Measurements from ENCODE around the gene RHCE.
A peak's percentile ranks its signal among the peaks of the same experiment; 100 is the strongest.

The RHCE gene

DNA sequence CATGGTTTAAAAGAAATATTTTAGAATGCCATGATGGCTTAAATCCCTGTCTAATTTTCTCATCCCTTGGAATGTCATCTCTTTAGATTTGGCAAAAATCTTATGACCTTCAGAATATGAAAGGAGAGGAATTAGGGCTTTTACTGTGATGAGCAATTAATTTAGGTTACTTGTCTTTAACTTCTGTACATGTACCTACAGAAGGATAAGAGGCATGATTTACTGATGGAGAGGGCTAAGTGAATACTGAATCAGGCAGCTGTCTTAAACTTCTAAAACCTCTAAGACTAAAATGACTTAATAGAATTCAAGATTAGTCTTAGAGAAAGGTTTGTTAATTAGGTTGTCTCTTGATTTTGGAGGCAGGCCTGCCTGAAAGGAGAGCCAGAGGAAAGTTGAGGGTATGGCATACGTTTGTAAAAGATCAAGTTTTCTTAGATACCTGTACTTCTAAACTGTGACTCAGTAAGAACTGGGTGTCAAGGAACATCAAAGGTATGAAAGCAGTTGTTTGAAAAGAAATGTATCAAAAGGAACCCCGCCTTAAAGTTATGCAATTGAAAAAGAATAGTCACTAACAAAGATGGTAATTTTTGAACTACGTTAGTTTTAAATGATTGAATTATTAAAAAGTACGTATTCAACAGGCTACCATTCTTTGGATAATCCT, 22.5 kb upstream of the RHCE start:
- Mint-ChIP-seq H3K4me3 (no peak overlapping the region), H3K27ac (no peak overlapping the region), H3K9me3 (no peaks in the 10 kb centered on the region), H3K4me1 (peaks cover 43% of the 10 kb centered on the region), H3K36me3 (peaks cover 6% of the 10 kb centered on the region), H3K27me3 (no peaks in the 10 kb centered on the region)
- ATAC-seq = no peak

DNA sequence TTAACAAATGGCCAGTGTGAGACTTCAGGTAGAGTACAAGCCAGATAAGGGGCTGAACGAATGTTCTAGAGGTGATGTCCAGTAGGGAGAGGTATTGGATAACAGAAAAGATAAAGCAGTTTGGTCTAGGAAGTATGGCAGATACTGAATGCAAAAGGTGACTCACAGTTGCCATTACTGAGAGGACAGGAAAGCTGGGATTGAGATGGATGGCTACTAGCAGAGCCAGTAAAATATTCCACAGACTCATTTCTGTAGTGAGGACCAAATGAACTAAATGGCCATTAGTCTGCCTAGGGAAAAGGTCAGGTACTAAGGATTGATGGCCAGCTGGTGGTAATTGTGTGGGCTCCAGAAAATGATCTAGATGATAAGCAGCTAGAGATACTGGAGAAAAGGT, 21.6 kb upstream of the RHCE start:
- no peak overlapping the region for H3K4me3 Mint-ChIP-seq

DNA sequence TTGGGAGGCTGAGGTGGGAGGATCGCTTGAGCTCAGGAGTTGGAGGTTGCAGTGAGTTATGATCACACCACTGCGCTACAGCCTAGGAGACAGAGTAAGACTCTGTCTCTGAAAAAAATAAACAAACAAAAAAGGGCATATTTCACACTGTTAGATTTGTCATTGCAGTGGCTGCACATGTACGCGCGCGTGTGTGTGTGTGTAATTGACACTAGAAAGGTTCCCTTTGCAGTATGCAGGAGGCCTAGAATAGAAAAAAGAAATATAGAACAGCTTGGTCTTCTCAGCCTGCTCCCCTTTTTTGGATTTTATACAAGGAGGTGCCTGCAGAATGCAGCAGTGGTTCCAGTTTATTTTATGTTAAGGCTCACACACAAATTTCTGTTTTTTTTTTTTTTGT, 18.7 kb upstream of the RHCE start:
- Mint-ChIP-seq H3K4me3 (no peak overlapping the region), H3K9me3 (no peaks in the 10 kb centered on the region), H3K27me3 (no peaks in the 10 kb centered on the region), H3K36me3 (no peaks in the 10 kb centered on the region), H3K4me1 (peaks cover 59% of the 10 kb centered on the region), H3K27ac (no peak overlapping the region)
- no peak for ATAC-seq

More for the DNA sequence above, 21.6 kb upstream of the RHCE start:
- Mint-ChIP-seq H3K27ac (no peak overlapping the region), H3K4me1 (peaks cover 41% of the 10 kb centered on the region), H3K36me3 (peaks cover 4% of the 10 kb centered on the region), H3K9me3 (no peaks in the 10 kb centered on the region), H3K27me3 (no peaks in the 10 kb centered on the region)
- no peak for ATAC-seq

DNA sequence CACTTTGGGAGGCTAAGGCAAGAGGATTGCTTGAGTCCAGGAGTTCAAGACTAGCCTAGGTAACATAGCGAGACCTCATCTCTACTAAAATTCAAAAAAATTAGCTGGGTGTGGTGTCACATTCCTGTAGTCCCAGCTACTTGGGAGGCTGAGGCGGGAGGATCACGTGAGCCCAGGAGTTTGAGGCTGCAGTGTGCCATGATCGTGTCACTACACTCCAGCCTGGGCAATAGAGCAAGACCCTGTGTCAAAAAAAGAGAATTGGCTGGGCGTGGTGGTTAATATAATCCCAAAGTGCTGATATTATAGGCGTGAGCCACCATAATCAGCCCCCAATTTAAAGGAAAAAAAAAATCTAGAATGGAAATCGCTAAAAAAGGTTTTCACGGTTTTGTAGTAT, 17.0 kb upstream of the RHCE start:
- Mint-ChIP-seq H3K4me1 (peaks cover 68% of the 10 kb centered on the region), H3K27ac (no peak overlapping the region), H3K4me3 (no peak overlapping the region), H3K27me3 (no peaks in the 10 kb centered on the region), H3K36me3 (no peaks in the 10 kb centered on the region), H3K9me3 (no peaks in the 10 kb centered on the region)
- ATAC-seq = no peak

DNA sequence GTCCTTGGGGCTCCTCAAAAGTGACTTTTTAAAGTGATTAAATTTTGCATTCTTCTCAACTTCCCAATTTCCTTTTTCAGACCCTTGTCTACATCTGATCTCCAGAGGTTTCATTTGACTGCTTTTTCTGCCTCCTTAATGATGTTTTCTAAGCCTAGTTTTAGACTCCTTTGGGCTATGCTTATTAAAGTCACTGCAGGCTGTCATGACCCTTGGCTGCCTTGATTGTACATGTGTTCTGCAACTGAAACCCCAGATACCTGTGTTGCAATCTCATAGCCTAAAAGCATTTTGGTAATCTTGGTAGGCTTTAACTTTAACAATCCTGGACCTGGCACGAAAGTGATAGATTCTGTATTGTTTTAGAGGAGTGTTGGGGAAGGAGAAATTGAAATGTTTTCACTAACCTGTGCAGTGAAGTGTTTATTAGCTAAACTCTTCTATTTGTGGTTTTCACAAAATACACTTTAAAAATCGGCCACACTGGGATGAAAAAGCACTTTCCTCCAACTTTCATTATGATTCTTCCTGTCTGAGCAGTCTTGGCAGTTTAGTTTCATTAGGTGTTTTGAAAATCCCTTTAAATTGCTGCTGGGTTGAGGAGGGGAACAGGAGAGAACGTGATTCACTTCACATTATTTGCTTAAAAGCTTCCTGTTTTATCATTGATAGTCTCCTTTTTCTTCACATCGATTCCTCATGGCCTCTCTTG, 14.9 kb upstream of the RHCE start:
- Mint-ChIP-seq H3K27me3 (no peaks in the 10 kb centered on the region), H3K9me3 (no peaks in the 10 kb centered on the region), H3K27ac (peak overlapping the region; percentile 54), H3K4me3 (peak overlapping the region; percentile 32), H3K36me3 (no peaks in the 10 kb centered on the region), H3K4me1 (peaks cover 62% of the 10 kb centered on the region)
- no peak for ATAC-seq

DNA sequence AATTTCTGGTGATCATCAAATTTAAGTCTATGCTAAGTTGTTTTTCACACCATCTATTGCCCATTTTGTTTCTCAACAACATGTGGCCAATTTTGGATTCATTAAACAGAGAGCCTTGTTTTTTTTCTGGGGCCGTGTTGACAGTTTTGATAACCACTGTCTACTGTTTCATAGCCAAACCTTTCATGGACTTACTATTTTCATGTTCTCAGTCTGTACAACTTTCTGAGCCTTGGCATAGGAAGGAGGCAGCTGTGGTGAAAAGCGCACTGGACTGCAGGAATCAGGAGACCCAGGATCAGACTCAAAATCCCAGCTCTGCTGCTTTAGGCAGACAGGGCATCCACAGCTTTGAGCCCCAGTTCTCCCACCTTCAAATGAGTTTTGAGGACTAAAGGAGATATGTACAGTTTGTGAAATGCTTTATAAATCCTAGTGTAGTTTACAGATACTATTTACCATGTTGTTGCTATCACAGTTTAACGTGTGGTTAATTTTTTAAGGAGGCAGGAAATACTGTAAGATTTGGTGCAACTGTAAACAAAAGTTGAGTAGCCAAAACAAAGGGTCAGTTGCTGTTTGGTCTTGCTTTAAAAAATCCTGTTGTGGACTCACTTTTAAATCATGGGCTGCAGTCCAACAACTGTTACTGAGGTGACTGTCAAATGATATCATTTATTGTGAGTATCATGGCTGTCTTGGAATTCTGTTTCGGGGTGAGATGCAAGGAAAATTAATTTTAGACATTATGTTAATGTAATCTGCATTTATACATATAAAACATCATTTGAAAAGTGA, 13.0 kb upstream of the RHCE start:
- no peaks in the 10 kb centered on the region for H3K9me3 Mint-ChIP-seq
- H3K4me3 Mint-ChIP-seq = no peak overlapping the region
- H3K4me1 Mint-ChIP-seq = peaks cover 66% of the 10 kb centered on the region
- H3K27me3 Mint-ChIP-seq = no peaks in the 10 kb centered on the region
- no peak for ATAC-seq
- no peaks in the 10 kb centered on the region for H3K36me3 Mint-ChIP-seq
- peak overlapping the region; percentile 27 for H3K27ac Mint-ChIP-seq

DNA sequence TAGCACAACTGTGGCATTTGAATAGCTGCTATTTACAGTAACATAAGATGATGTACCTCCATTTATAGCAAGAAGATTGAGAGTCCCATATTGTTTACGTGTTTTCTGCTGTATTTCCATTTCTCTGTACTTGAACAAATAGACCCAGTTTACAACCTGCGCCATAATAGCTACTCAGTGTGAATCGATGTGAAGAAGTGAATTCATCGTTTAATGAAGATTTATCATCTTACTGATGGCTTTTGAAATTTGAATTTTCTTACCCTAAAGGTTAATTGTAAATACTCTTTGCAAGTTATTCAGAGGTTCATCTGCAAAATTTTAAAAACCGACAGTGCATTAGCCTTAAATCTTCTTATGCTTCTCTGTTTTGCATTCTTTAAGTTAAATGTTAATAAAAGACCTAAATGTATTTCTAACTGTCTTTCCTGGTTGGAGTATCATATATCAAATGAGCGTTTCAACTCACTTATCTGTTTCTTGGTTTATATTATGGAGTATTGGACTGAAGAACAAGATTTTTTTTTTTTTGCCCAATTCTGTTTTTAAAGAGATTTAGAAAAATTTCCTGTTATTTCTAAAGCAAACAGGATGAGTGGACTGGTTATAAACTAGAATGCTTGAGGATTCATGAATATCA, 12.2 kb upstream of the RHCE start:
- peak overlapping the region; percentile 27 for H3K27ac Mint-ChIP-seq

DNA sequence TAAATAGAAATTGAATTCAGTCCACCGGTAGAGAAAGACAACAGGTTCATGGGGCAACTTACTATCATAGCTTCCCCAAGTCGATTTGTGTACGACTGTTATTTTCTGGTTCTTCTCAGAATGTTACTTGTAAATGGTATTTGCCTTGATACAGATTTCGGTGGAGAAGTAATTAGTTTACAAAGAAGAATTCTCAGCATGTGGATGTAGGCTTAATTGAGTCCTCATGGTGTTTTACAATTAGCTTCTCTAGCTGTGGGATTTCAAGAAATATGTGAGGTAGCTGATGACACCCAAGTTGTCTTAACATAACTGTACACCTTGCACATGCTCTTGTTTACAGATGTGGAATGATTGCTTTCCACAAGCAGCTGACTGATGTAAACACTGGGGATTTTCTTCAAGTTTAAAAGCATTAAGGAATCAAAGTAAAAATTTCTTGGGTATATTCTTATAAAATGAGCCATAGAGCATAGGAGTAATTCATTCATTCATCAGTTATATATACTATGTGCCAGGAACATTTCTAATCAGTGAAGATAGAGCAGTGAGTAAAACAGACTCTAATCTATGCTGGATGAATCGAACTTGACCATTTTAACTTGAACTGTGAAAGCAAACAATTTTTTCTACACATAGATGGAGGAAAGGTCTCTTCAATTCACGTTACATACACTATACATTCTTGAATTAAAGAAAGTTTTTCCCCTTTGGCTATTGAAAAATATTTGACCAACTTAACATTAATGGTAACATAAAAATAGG, 11.5 kb upstream of the RHCE start:
- no peak for ATAC-seq
- Mint-ChIP-seq H3K36me3 (no peaks in the 10 kb centered on the region), H3K4me1 (peaks cover 62% of the 10 kb centered on the region), H3K9me3 (no peaks in the 10 kb centered on the region), H3K27ac (peak overlapping the region; percentile 83), H3K27me3 (no peaks in the 10 kb centered on the region), H3K4me3 (peak overlapping the region; percentile 82)

More for the DNA sequence above, 12.2 kb upstream of the RHCE start:
- ATAC-seq = no peak
- no peaks in the 10 kb centered on the region for H3K9me3 Mint-ChIP-seq
- no peaks in the 10 kb centered on the region for H3K36me3 Mint-ChIP-seq
- H3K4me1 Mint-ChIP-seq = peaks cover 68% of the 10 kb centered on the region
- H3K4me3 Mint-ChIP-seq = no peak overlapping the region
- no peaks in the 10 kb centered on the region for H3K27me3 Mint-ChIP-seq

DNA sequence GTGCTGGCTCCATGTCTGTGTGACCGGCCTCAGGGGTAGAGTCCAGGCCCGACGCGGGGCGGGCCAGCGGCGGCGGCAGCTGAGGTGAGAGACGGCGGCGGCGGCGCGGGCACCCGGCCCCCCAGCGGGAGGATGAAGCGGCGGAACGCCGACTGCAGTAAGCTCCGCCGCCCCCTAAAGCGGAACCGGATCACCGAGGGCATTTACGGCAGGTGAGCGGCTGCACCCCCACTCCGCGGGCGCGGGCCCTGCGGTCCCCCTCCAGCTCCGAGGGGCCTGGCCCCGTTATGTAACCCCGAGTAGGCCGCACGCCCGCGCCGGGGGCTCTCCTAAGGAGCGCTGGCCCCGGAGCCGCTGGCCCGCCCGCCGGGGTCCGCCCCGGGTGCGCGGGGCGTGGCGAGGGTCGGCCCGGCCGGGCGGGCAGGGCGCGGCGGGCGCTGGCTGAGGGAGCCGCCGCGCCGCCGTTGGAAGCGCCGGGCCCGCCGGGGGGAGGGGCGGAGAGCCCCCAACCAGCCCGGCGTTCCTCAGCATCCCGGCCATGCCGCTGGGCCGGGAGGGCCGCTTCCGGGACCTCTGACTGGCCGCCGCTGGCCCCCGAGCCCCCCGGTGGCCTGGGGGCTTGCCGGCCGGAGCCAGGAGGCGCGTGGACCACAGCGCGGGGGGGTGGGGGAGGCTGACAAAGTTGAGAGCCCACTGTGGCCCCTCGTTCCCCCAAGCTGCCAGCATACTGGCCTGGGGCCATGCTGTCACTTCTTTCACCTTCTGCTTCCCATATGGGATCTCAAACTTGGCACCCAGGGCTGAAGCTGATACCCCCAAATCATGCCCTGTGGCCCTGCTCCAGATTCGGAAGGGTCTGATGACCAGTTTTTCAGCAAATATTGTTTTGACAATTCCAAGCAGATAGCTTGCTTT, 10.6 kb upstream of the RHCE start:
- Mint-ChIP-seq H3K4me1 (peaks cover 53% of the 10 kb centered on the region), H3K9me3 (no peaks in the 10 kb centered on the region), H3K27ac (peak overlapping the region; percentile 99), H3K36me3 (no peaks in the 10 kb centered on the region), H3K27me3 (no peaks in the 10 kb centered on the region), H3K4me3 (peak overlapping the region; percentile 94)
- peak; percentile 67 for ATAC-seq

DNA sequence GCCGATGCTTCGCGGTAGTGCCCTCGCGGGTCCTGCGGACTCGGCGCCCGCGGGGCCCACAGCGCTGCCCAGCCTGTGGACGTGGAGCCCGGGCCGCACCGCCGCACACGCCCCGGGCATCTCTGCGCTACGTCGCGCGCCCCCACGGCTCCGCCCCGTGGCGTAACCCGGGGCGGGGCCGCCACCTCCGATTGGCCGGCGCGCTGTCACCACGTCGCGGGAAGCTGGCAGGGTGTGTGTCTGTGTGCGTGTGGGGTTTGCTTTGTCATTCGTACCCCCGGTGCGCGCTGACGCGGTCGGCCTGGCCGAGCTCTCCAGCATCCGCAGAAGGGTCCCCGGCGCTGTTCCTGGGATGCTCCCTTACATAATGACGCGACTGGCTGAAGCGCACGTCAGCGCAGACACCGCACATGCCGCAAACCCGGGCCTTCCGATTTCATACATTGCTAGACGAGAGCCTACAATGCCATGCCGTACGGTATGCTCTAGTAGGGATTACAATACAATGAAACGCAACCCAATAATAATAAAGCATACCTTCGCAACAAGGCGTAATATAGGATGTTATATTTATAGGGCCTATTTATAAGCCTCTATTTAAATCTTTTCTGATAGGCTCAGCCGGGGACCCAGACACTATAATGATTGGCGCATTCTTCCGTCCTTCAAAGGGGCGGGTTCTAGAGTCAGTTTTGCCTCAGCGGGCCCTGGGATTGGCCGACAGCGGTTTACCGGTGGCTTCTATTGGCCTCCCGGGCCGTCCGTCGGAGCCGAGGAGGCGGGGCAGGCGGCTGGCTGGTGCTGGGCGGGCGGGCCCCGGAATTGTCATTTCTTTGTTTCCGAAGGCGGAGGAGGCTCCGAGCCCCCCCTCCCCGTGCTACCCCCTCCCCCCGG, 9.7 kb upstream of the RHCE start, which contains the start of gene MACO1:
MACO1 (plus strand) TSS at position 825 of the 894 bp plus-strand sequence. CDS start 202 bp downstream, outside the sequence.
- peak within 1 kb of the TSS; percentile 99 for H3K27ac Mint-ChIP-seq
- H3K4me3 Mint-ChIP-seq = peak within 1 kb of the TSS; percentile 94
- no peaks in the 10 kb centered on the region for H3K9me3 Mint-ChIP-seq
- H3K27me3 Mint-ChIP-seq = no peaks in the 10 kb centered on the region
- no peaks in the 10 kb centered on the region for H3K36me3 Mint-ChIP-seq
- peaks cover 44% of the 10 kb centered on the region for H3K4me1 Mint-ChIP-seq
- ATAC-seq = peak; percentile 95

DNA sequence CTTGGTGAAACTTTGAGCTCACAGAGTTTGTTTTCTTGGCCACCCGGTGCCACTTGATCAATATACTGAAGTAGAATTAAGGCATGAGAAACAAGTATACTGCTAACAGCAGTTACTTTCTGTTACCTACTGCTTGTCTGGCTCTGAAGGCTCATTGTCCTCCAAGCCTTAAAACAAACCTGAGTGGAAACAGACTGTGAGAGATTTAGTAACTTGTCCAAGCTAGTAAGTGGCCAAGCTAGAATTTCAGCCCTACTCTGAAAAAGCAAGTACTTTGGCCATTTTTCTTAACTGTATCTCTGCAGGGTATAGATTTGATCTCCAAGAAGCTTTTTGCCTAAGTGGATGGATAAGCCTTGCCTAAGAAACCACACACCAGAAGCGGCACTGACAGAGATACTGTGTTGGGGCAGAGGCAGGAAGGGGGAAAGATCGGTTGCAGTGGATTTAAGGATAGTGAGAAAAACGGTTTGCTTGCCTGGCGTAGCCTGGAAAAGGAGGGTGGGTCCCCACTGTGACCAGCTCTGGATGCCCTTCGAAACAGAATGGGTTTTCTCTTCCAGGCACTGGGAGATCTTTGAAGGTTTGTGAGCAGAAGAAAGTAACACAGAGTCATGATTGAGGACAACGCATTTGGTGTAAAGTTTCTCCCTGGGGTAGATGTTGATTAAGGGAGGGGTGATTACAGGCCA, 8.0 kb upstream of the RHCE start:
- Mint-ChIP-seq H3K4me3 (peak overlapping the region; percentile 13), H3K9me3 (no peaks in the 10 kb centered on the region), H3K27me3 (no peaks in the 10 kb centered on the region), H3K36me3 (no peaks in the 10 kb centered on the region), H3K4me1 (peaks cover 27% of the 10 kb centered on the region), H3K27ac (peak overlapping the region; percentile 64)
- no peak for ATAC-seq

DNA sequence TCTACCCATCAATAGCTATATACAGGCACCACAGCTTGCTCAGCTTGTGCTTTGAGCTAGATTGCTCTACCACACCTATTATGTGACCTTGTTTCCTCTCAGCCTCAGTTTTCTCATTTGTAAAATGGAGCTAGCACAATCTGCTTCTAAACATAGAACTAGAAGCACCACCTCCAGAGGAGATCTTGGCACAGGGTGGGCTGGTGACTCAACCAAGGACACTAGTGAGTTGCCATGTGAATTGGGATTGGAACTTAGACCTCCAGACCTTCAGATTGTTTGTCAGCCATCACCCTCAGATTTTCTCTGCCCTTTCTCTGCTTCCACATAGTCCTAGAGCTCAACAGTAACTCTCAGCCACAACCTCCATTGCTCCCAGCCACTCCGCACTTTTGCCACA, 7.1 kb upstream of the RHCE start:
- Mint-ChIP-seq H3K27me3 (no peaks in the 10 kb centered on the region), H3K4me3 (no peak overlapping the region), H3K9me3 (no peaks in the 10 kb centered on the region), H3K4me1 (peaks cover 18% of the 10 kb centered on the region), H3K27ac (no peak overlapping the region), H3K36me3 (no peaks in the 10 kb centered on the region)
- ATAC-seq = no peak

All from stimulated activated memory B cell treated with anti-CD40 and anti-IgM and Interleukin-4, amounts not matched to agents 10 μg/mL and 1 μg/mL and 100 μg/mL, for 72 hours (primary cell).